Effector CD8-positive, alpha-beta T cell (primary cell): ENCODE results near the gene PDPN.

Source experiments
- DNase-seq: peaks from one replicate; lab custom pipeline; 2025; lab: John Stamatoyannopoulos, UW

PDPN gene

DNA sequence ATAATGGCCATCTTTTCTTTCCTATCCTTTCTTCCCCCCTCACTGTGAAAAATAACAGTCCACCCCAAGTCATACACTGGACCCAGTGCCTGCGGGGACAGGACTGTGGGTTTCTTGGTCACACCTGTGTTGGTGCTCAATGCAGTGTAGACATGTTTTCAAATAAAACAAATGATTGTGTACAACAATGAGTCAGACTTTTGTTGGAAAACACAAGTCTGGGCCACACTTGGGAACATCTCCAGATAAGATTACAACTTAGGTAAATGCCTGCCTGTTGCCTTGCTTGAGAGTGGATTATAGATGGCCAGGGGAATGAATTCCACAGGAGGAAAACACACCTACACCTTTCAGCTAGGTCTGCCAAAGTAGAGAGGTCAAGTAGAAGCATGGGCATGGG, 34.1 kb downstream of the PDPN start:
- no peak for DNase-seq

DNA sequence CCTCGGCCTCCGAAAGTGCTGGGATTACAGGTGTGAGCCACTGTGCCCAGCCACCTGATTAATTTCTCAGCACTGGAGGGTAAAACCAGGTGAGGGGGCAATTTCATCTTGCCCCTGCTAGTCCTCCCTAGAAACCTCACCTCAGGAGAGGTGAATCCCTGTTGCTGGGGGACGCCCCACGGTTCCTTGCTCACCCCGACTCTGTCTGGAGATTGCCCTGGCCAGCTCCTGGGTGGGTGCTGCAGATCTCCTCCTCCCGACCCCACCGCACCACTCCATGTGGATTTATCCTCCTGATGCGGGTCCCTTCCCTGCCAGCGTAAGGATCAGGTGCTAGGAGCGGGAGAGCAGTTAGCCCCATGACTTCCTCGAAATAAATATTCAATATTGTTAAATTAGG, 34.9 kb downstream of the PDPN start:
- DNase-seq: no peak

DNA sequence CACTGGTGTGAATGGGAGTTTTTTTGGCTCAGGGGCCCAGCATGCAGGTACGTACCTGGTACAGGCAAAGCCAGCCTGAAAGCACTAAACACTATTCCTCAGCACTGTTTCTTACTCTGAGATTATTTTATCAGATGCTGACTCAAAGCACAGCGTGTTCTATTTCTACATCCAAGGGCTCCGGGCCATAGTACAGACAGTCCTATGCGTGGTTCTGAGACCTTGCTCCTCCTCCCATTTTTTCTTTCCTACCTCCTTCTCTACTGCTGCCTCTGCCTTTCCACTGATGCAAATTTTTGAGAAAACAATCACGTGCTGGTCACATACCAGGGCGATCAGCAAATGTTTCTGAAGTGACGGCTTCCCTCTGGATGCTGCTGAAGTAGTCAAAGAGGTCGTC, 36.3 kb downstream of the PDPN start:
- DNase-seq: no peak

DNA sequence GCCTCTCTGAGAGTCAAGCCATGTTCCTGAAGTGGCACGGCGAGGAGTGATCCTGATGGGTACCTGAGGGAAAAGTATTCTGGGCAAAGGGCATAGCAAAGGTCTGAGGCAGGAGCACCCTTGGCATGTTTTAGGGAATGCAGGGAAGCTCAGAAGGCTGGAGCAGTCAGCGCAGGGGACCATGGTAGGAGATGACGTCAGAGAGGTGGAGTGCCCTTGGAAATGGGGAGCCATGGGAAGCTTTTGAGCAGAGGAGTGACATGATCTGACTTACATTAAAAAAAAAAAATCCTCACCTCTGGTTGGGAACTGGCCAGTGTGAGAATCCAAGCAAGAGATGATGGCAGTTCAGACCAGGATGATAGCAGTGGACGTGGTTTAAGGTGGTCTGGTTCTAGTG, 37.2 kb downstream of the PDPN start:
- DNase-seq: no peak

DNA sequence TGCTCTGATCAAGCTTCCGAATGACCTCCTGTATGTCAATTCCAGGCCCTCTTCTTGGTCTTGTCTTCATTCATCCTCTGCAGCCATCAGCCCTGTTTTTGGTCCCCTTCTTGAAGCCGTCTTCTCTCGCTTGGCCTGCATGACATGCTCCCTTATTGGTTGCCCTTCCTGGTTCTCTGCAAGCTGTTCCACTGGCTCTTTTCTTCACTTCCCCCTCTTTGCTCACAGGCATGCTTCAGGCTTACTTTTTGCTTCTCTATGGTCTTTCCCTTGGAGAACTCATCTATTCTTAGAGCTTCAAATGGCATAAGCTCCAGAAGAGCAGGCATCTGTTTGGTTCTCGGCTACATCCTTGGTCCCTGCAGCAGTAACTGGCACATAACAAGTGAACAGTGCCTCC, 38.8 kb downstream of the PDPN start:
- no peak for DNase-seq

DNA sequence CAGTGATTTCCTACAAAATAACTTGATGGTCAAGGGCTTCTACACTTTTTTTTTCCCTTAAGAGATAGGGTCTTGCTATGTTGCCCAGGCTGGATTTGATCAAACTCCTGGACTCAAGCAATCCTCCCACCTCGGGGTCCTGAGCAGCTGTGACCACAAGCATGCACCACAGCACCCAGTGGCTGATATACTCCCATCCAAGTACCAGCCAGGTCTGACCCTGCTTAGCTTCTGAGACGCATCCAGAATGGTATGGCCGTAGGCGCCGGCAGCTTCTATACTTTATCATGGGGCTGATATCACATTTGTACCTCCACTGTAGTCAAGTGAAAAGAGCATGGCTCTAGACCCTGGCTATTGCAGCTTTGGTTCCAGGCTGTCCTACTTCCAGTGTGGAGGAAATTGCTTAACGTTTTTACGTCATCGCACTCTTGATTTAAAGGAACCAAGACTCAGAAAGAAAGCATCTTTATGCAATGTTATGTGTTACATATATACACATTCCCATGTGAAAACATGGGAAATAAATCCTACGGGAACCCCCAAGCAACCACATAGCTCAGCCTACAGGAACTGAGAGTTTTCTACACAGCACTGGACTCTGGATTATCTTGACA, 39.5 kb downstream of the PDPN start:
- DNase-seq: no peak

DNA sequence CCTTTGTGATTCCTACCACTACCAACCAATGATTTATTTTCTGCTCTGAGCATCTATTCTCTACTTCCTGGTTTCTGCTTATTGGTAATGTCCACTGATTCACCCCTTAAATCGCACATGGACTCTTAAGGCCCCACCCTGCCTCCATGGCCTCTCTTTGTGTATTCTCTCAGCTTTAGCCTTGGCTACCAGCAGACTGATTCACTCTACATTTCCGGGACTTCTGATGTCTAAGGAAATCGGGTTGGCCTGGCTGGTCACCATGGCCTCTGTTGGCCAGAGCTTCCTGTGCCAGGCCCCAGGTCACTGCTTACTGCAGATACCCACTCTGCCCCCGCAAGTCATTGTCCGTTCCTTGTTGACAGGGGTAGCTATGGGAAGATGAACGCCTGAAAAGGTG, 40.9 kb downstream of the PDPN start:
- no peak for DNase-seq

DNA sequence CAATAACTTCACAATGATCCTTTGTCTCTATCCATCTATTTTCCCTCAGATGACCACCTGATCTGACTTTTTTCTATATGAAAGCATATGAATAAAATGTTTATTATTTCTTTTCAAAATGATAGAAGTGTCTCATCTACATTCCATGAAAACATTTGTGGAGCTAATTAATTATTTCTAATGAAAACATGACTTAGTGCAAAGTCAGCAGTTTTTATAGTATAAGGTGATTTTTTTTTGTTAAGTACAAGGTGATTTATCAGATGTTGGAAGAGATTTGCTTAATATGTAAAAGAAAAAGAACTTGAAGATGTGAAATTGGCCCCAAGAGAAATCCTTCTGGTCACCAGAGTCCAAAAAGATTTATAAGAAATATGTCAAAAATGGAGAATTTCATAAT, 43.5 kb downstream of the PDPN start:
- no peak for DNase-seq

DNA sequence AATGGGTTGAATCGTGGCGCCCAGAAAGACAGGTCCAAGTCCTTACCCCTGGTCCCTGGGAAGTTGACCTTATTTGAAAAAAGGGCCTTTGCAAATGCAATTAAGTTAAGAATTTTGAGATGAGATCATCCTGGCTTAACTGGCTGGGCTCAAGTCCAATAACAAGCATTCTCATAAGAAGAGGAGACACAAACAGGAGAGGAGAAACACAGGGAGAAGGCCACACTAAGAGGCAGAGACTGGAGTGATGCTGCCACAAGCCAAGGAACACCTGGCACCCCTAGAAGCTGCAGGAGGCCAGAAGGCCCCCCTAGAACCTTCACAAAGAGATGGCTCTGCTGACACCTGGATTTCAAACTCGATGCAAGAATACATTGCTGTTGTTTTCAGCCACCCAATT, 44.6 kb downstream of the PDPN start:
- no peak for DNase-seq

DNA sequence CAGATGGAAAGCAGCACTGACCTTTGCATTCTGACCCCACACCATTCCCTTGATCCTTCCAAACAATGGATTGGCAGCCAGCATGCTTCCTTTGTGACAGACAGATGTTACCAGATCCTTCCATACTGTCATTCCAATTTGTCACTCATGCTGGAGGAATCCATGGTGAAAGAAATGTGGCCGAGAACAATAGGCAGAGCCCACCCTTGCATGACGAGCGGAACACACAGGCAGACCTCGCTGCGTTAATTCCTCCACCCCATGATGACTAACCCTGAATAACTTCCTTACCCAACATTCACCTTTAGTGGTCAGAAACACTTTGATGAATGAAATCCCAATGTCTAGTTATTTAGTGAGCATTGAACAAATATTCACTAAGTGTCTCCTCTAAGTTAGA, 45.1 kb downstream of the PDPN start:
- no peak for DNase-seq

DNA sequence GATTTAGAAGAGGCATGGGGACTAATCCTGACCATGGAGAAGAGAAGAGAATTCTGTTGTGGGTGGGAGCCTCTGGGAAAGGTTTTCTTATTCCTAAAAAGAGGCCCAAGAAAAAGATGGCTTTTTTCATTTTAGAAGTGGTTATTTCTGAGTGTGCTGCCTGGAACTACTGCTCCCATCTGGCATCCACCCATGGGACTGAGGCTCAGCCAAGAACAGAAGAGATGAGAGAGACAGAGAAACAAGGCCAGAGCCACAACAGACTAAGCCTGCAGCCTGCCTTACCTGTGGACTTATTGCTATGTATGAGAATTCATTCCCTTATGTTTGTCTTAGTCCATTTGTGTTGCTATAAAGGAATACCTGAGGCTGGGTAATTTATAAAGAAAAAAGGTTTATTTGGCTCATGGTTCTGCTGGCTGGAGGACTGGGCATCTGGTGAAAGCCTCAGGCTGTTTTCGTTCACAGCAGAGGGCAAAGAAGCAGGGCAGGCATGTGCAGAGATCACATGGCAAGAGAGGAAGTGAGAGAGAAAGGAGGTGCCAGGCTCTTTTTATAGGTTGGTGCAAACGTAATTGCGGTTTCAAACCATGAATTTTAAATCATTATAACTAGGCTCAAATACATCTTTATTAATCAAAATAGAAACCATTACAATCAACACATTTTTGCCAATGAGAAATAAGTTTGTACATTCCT, 58.8 kb downstream of the PDPN start:
- DNase-seq: no peak

DNA sequence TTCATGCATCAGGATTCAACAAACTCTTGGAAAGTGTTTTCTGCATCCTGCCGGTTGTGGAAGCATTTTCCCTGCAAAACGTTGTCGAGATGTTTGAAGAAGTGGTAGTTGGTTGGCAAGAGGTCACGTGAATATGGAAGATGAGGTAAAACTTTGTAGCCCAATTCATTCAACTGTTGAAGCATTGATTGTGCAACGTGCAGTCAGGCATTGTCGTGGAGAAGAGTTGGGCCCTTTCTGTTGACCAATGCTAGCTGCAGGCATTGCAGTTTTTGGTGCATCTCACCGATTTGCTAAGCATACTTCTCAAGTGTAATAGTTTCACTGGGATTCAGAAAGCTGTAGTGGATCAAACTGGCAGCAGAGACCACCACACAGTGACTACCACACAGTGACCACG, 59.4 kb downstream of the PDPN start:
- DNase-seq: no peak

DNA sequence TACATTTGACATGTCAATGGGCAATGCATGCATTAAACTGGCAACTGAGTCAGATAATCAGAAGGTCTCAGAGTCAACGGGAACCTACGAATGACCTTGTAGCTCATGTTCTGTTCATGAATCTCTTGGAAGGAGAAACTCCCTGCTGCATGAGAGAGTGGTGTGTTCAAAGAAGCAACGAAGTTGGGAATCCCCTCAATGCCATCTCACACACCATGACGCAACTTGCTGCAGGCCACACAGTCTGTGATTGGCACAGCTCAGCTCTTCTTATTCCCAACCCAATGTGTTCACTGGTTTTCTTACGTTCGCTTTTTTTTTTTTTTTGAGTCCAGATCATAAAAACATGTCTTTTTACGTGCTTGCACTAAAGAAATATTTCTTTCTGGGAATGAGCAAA, 62.9 kb downstream of the PDPN start:
- no peak for DNase-seq

DNA sequence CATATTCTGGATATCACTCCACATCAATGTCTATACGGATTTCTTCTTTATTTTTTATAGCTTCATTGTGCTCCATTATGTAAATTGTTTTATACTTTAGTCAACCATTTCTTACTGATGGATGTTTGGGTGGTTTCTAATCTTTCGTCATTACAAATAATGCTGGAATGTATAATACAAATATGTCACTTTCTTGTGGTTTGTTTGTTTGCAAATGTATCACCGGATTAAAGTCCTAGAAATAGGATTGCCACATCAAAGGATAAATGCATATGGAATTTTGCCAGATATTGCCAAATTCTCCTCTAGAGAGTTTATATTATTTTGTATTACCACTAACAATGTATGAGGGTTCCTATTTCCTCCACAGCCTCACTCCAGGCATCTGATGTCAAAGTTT, 67.6 kb downstream of the PDPN start:
- no peak for DNase-seq

DNA sequence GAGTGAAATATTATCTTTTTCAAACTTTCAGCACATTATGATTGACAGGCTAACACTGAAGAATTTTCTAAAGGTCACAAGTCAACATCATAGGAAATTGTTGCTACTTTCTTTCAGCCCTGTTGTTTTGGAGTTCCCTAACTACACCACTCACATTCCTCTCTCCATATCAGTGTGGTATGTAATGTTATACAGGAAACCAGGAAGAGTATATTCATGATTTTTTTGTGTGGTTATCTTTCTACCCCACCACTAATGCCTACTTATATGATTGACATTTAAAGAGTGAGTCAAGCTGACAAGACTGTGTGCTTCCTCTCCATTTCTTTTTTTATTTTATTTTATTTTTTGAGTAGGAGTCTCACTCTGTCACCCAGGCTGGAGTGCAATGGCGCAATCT, 68.6 kb downstream of the PDPN start:
- no peak for DNase-seq

DNA sequence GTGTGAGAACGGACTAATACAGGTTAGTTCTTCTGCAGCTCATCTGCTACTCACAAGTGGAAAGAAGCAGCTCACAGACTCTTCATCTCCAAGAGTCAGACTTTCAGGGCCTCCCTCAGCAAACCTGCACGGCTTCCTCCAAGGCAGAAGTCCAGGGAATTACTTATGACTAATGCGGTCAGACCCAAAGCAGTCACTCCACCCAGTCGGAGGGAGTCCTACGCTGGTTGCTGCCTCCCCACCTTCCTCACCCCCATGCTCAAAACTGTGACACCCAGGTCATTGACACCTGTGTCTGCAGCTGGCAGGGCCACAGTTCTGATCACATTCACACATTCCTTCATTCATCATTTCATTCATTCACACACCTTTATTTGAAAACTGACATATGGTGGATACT, 77.9 kb downstream of the PDPN start:
- no peak for DNase-seq

DNA sequence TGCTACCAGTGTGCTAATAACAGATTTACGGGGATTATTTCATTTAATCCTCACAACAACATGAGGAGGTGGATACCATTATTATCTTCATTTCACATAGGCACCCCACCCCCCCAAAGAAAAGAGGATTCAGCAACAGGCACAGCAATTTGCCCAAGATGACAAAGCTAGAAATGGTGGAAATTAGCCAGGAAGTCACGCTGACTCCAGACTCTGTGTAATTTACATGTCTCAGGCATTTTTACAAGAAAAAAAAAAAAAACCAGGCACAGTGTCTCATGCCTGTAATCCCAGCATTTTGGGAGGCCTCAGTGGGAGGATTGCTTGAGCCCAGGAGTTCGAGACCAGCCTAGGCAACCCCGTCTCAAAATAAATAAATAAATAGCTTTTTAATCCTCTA, 78.9 kb downstream of the PDPN start:
- DNase-seq: no peak

DNA sequence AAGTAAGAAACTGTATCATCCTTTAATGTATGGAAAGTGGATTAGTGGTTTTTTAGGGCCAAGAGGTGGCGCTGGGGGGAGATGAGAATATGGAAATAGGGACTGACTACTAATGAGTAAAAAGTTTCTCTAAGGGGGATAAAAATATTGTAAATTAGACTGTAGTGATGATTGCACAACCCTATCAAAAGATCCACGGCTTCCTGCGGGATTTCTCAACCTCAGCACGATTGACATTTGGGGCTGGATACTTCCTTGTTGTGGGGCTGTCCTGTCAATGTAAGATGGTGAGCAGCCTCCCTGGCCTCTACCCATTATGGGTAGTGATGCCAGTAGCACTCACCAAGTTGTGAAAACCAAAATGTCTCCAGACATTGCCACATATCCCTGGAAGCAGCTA, 80.3 kb downstream of the PDPN start:
- no peak for DNase-seq

DNA sequence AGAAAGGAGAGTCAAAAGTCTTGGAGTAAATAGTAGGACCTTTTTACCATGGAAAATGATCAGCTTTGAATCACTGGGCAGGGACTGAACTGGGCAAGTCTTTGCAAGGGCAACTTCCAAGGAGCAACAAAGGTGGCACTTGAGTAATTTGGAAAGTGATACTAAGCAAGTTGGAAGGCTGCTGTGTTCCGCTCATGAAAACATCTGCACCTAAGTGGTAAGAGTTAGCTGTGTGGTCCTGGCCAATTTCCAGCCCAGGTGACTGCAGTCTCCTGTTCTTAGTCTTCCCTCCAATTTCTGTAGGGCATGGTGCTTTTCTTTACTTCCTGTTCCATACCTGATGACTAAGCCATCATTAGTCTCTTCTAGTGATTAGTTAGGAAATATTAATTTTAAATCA, 80.8 kb downstream of the PDPN start:
- no peak for DNase-seq

DNA sequence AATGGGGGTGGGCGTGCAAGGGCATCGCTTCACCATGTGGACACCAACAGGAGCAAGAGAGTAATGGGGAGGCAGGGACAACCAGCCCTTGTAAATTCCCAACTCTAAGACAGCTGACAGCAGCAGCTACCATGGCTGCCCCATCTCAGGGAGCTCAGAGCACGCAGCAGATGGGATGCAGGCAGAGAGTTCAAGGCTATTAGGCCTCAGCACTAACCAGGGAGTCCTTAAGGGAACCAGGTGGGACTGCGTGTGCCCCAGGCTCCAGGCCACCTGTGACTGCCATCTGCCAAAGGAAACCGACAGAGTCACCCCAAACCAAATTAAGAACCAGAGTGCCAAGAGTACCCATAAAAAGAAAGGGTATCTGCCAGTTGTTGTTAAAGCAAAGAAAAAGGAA, 82.7 kb downstream of the PDPN start:
- DNase-seq: no peak
